Stomach (tissue), 4 donors: ENCODE results near the gene ZNF554.

Source experiments
- CTCF ChIP-seq, 7 experiments: fragments of 450-650 bp in 4 of 7; fragments of 200-600 bp in 3 of 7; sonication (generic) in 3 of 7; IDR thresholded peaks; one replicate each; pipeline ENCODE4 v1.5.1; 2016 to 2019; ENCODE audit warnings: antibody characterized with exemption in 7 of 7, control low read depth in 2 of 7, mild to moderate bottlenecking in 1 of 7
- POLR2A ChIP-seq, 4 donors: fragments of 450-650 bp; IDR thresholded peaks; one replicate each; pipeline ENCODE4 v1.6.1; 2016; ENCODE audit warnings: antibody characterized with exemption in 4 of 4, control low read depth in 2 of 4, mild to moderate bottlenecking in 1 of 4, moderate library complexity in 1 of 4

- TF ChIP-seq CTCF (IDR thresholded peaks at IDR 0.05): no peak
- no peak for TF ChIP-seq POLR2A (IDR thresholded peaks at IDR 0.05)
These were observed 35.9 kb upstream of the ZNF554 start for GRCh38 chr19:2783781-2784145.
